GM23248 (cell line): Measurements from ENCODE around the gene EGFLAM.

Experiments used
- EZH2 ChIP-seq: fragments of 200-600 bp; sonication (generic); IDR thresholded peaks from 2 replicates; pipeline ENCODE4 v1.6.1; 2018; ENCODE audit warnings: antibody characterized with exemption, mild to moderate bottlenecking; ENCODE audit not compliant: insufficient read depth, poor library complexity, severe bottlenecking
- EZH2phosphoT487 ChIP-seq: fragments of 200-600 bp; sonication (generic); IDR thresholded peaks from 2 replicates; pipeline ENCODE4 v1.6.1; 2018; ENCODE audit warnings: antibody characterized with exemption, moderate library complexity, mild to moderate bottlenecking, low read depth; ENCODE audit not compliant: insufficient read depth

DNA sequence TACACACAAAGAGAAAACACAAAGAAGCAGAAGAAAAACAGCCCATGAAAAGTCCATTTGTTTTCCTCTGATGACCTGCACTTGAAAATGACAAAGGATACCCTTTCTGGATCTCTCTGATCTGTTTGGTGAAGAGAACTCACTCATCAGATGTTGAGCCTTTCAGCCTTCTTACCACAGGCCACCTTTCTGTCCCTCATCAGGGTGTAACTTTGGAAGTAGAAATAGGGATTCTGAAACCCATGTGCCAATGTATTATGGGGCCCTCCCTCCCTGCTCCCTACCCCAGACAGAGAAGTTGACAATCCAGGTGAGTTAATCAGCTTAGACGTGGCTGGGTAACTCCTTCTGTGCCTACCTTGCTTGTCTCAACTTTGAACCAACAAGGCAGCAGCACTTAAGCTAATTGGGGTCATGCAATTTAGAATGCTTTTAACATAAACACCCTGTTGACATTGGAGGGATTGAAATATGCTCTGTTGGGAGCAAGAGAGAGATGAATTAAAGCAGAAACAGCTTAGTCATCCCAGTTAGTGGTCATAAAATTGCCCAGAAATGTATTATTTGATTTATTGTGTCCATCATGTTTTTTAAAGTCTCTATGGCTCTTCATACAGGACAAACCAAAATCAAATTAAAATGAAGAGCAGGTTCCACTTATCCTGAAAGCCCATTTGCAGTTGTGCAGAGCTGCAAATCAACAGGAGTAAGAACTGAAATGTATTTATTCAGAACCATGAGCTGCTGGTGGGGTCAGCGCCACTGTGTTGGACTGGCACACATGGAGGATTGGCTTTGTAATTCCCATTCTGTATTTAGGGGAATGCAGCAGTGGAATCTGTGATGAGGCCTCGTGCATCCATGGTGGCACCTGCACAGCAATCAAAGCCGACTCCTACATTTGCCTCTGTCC is 166.0 kb downstream of the EGFLAM start:
- TF ChIP-seq EZH2 (no peak), EZH2phosphoT487 (no peak)
